IMR-90 (cell line): Measurements from ENCODE around the gene ZNF844. TPM values are rescaled to one million over a fixed set of nuclear protein-coding genes. Genes with fewer than 3 reads are reported as not detected.

ENCODE experiments used
- ATAC-seq: fragments of 200-7000 bp; cut with Tn5 transposase; 2 replicates; pipeline ENCODE4 v1.9.1; 2020; ENCODE audit warnings: low read depth, mild to moderate bottlenecking, moderate library complexity
- BruUV-seq: library from RNA; stranded (reverse); fragments of 400-500 nt; replicated peaks from 2 replicates; lab custom pipeline; 2021; lab: Mats Ljungman, UMichigan
- CTCF ChIA-PET: fragments of 300-600 bp; formaldehyde crosslinking; extraction: SDS; loops from one replicate; lab custom pipeline; 2021; ENCODE audit warnings: antibody characterized with exemption; lab: Yijun Ruan, JAX
- POLR2A ChIA-PET: fragments of 300-600 bp; sonication (Branson Sonifier 250); formaldehyde crosslinking; loops from one replicate; lab custom pipeline; 2022; ENCODE audit warnings: antibody characterized with exemption; ENCODE audit not compliant: unreplicated experiment; lab: Charles Lee
- DNase-seq: peaks from one replicate; pipeline ENCODE4 v3.0.0; 2013
- H2AFZ ChIP-seq: replicated peaks from 2 replicates; pipeline ENCODE3; 2013; ENCODE audit warnings: low read length, mild to moderate bottlenecking; ENCODE audit not compliant: poor library complexity
- H2AK5ac ChIP-seq: 2 replicates; pipeline ENCODE4 v1.6.1; 2013; ENCODE audit warnings: low read depth, low read length, inconsistent platforms
- H2AK9ac ChIP-seq: replicated peaks from 2 replicates; pipeline ENCODE3; 2013; ENCODE audit warnings: mild to moderate bottlenecking, low read depth, low read length, moderate library complexity; ENCODE audit not compliant: poor library complexity
- H2BK120ac ChIP-seq: 2 replicates; pipeline ENCODE4 v1.6.1; 2013; ENCODE audit warnings: low read depth, low read length, inconsistent platforms
- H2BK15ac ChIP-seq: 3 replicates; pipeline ENCODE4 v1.6.1; 2013; ENCODE audit warnings: low read depth, low read length, inconsistent platforms
- H2BK20ac ChIP-seq: 2 replicates; pipeline ENCODE4 v1.6.1; 2013; ENCODE audit warnings: low read depth, mild to moderate bottlenecking, inconsistent platforms, low read length, moderate library complexity
- H2BK5ac ChIP-seq: 2 replicates; pipeline ENCODE4 v1.6.1; 2013; ENCODE audit warnings: mild to moderate bottlenecking, low read depth, low read length, inconsistent platforms; ENCODE audit not compliant: poor library complexity, severe bottlenecking
- H3K14ac ChIP-seq: replicated peaks from 2 replicates; pipeline ENCODE4 v1.6.1; 2013; ENCODE audit warnings: low read depth, low read length, inconsistent platforms
- H3K18ac ChIP-seq: 2 replicates; pipeline ENCODE4 v1.6.1; 2013; ENCODE audit warnings: low read depth, low read length, control low read depth
- H3K23ac ChIP-seq: 2 replicates; pipeline ENCODE4 v1.6.1; 2013; ENCODE audit warnings: low read depth, low read length, inconsistent platforms
- H3K27ac ChIP-seq: 2 replicates; pipeline ENCODE4 v1.5.1; 2013; ENCODE audit warnings: mild to moderate bottlenecking, control low read depth, low read length; ENCODE audit not compliant: insufficient read depth
- H3K27me3 ChIP-seq: 2 replicates; pipeline ENCODE4 v1.6.1; 2013; ENCODE audit warnings: low read length; ENCODE audit not compliant: control insufficient read depth, insufficient read depth
- H3K36me3 ChIP-seq: 2 replicates; pipeline ENCODE4 v1.6.1; 2013; ENCODE audit warnings: low read length, mixed read lengths; ENCODE audit not compliant: control insufficient read depth, insufficient read depth
- H3K4ac ChIP-seq: 2 replicates; pipeline ENCODE4 v1.6.1; 2013; ENCODE audit warnings: low read depth, low read length, inconsistent platforms
- H3K4me1 ChIP-seq: 2 replicates; pipeline ENCODE4 v1.6.1; 2013; ENCODE audit warnings: low read length, mixed read lengths; ENCODE audit not compliant: control insufficient read depth, insufficient read depth
- H3K4me2 ChIP-seq: 2 replicates; pipeline ENCODE4 v1.6.1; 2013; ENCODE audit warnings: low read depth, mild to moderate bottlenecking, control low read depth, low read length, moderate library complexity
- H3K4me3 ChIP-seq: 2 replicates; pipeline ENCODE4 v1.5.1; 2013; ENCODE audit warnings: low read depth, mild to moderate bottlenecking, control low read depth, low read length, moderate library complexity; ENCODE audit not compliant: insufficient read depth
- H3K56ac ChIP-seq: 2 replicates; pipeline ENCODE4 v1.6.1; 2013; ENCODE audit warnings: low read length, inconsistent platforms; ENCODE audit not compliant: insufficient read depth; ENCODE audit errors: extremely low read depth
- H3K79me1 ChIP-seq, 2 experiments: 2 replicates each; pipeline ENCODE4 v1.6.1; 2013; ENCODE audit warnings: low read length in 2 of 2, inconsistent platforms in 1 of 2, low read depth in 1 of 2
- H3K9ac ChIP-seq: 2 replicates; pipeline ENCODE4 v1.6.1; 2013; ENCODE audit warnings: low read depth, low read length, control low read depth
- H3K9me1 ChIP-seq: 2 replicates; pipeline ENCODE4 v1.6.1; 2013; ENCODE audit warnings: low read length, inconsistent platforms; ENCODE audit not compliant: insufficient read depth
- H3K9me3 ChIP-seq: 2 replicates; pipeline ENCODE4 v1.6.1; 2013; ENCODE audit warnings: low read length; ENCODE audit not compliant: control insufficient read depth, insufficient read depth
- H4K20me1 ChIP-seq: 2 replicates; pipeline ENCODE4 v1.6.1; 2013; ENCODE audit warnings: low read length, inconsistent platforms; ENCODE audit not compliant: insufficient read depth
- H4K5ac ChIP-seq: 2 replicates; pipeline ENCODE4 v1.6.1; 2013; ENCODE audit warnings: mild to moderate bottlenecking, low read depth, low read length, control low read depth
- H4K8ac ChIP-seq, 2 experiments: 2 replicates each; pipeline ENCODE4 v1.6.1; 2013; ENCODE audit warnings: low read depth in 2 of 2, low read length in 2 of 2, control low read depth in 1 of 2, inconsistent platforms in 1 of 2
- H4K91ac ChIP-seq: 2 replicates; pipeline ENCODE4 v1.6.1; 2013; ENCODE audit warnings: low read depth, low read length, inconsistent platforms; ENCODE audit not compliant: insufficient read depth
- CEBPB ChIP-seq: IDR thresholded peaks from 2 replicates; pipeline ENCODE4 v1.6.1; 2012; ENCODE audit warnings: low read depth, low read length, improper control_type of control experiment
- CHD1 ChIP-seq: IDR thresholded peaks from 2 replicates; pipeline ENCODE4 v1.6.1; 2012; ENCODE audit warnings: low read depth, low read length, improper control_type of control experiment
- CTCF ChIP-seq: conservative IDR thresholded peaks from 2 replicates; pipeline ENCODE4 v1.5.1; 2012; ENCODE audit warnings: mild to moderate bottlenecking, low read depth, low read length, improper control_type of control experiment
- FOS ChIP-seq: fragments of 150-350 bp; IDR thresholded peaks from 2 replicates; pipeline ENCODE4 v1.6.1; 2016; ENCODE audit warnings: low read depth, low read length
- MAFK ChIP-seq: IDR thresholded peaks from 2 replicates; pipeline ENCODE4 v1.6.1; 2012; ENCODE audit warnings: low read depth, low read length, improper control_type of control experiment
- MAZ ChIP-seq: IDR thresholded peaks from 2 replicates; pipeline ENCODE4 v1.6.1; 2012; ENCODE audit warnings: low read depth, mild to moderate bottlenecking, low read length, improper control_type of control experiment, moderate library complexity, borderline replicate concordance
- MXI1 ChIP-seq: IDR thresholded peaks from 2 replicates; pipeline ENCODE4 v1.6.1; 2012; ENCODE audit warnings: low read depth, mild to moderate bottlenecking, low read length, moderate library complexity, borderline replicate concordance
- POLR2A ChIP-seq: IDR thresholded peaks from 2 replicates; pipeline ENCODE4 v1.6.1; 2012; ENCODE audit warnings: mild to moderate bottlenecking, low read depth, low read length
- RAD21 ChIP-seq: IDR thresholded peaks from 2 replicates; pipeline ENCODE4 v1.6.1; 2012; ENCODE audit warnings: low read length, improper control_type of control experiment
- RCOR1 ChIP-seq: IDR thresholded peaks from 2 replicates; pipeline ENCODE4 v1.6.1; 2012; ENCODE audit warnings: mild to moderate bottlenecking, low read length, improper control_type of control experiment; ENCODE audit not compliant: insufficient replicate concordance
- SMC3 ChIP-seq: fragments of 150-350 bp; IDR thresholded peaks from 2 replicates; pipeline ENCODE4 v1.6.1; 2016; ENCODE audit warnings: low read depth, mild to moderate bottlenecking, antibody characterized with exemption, low read length, moderate library complexity
- WGBS, 2 experiments: methylation state at CpG; one replicate each; pipeline versions ENCODE4 v1.1.5 to v1.1.7; 2013; ENCODE audit warnings: missing lambda C conversion rate in 2 of 2; ENCODE audit not compliant: insufficient read length in 1 of 2; ENCODE audit errors: extremely low coverage in 2 of 2; 5-methylcytosine and 5-hydroxymethylcytosine counted together
- dilution Hi-C: fragments of 300-500 bp; cut with HindIII; formaldehyde crosslinking; loops from one replicate; pipeline ENCODE4 v1.14.3; 2018; ENCODE audit warnings: low sequenced_read_pairs; ENCODE audit not compliant: unreplicated experiment
- in situ Hi-C: fragments of 300-500 bp; cut with MboI; formaldehyde crosslinking; loops from 3 replicates; pipeline ENCODE4 v1.14.3; 2019; ENCODE audit warnings: low sequenced_read_pairs, inconsistent platforms, mixed read lengths
- intact Hi-C: fragments of 100-400 bp; cut with micrococcal nuclease; formaldehyde crosslinking; loops from 2 replicates; pipeline ENCODE4 v1.10.0; 2022
- polyA plus RNA-seq, 3 experiments: library from polyadenylated mRNA; depleted of rRNA; stranded (reverse); fragments of >200 nt; gene quantifications; 2 replicates each; pipeline ENCODE4 v1.2.3, GENCODE V29; 2012; ENCODE audit warnings: low replicate concordance in 1 of 3
- total RNA-seq: library from RNA; depleted of rRNA; stranded (reverse); fragments of >200 nt; gene quantifications from 2 replicates; pipeline ENCODE4 v1.2.3, GENCODE V29; 2012
- TF ChIP-seq, protein P1 (sequence below): fragments of 150-350 bp; IDR thresholded peaks from 2 replicates; pipeline ENCODE4 v1.6.1; 2017; ENCODE audit warnings: mild to moderate bottlenecking, antibody characterized with exemption, low read length, low read depth

Gene ZNF844
- total and polyA plus RNA-seq, 2 of the 4 experiments (the other 2 are of a cell fraction) = 1.6 to 12.0 TPM

DNA sequence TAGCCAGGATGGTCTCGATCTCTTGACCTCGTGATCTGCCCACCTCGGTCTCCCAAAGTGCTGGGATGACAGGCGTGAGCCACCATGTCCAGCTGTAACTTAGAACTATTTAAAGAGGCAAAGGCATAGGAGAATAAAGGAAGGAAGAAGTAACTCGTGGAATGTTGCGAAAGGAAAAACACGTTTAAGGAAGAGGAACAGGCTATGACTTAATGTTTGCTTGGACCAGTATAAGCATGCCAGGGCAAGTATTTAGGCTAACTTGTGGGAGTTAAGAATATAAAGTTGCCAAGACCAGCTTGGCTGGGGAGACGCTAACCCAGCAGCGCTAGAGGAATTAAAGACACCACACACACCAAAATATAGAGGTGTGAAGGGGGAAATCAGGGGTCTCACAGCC lies 33.5 kb downstream of the ZNF844 start:
- no peak overlapping the region for H2BK120ac ChIP-seq
- no peak overlapping the region for H4K5ac ChIP-seq
- no peaks in the 10 kb centered on the region for H4K20me1 ChIP-seq
- intact Hi-C loops (no loop called here), in situ Hi-C loops (no loop called here), dilution Hi-C loops (no loop called here)
- no peak overlapping the region for H3K18ac ChIP-seq
- no peak overlapping the region for H4K91ac ChIP-seq
- H3K23ac ChIP-seq = no peak overlapping the region
- H2BK15ac ChIP-seq = no peak overlapping the region
- no peak overlapping the region for H3K9ac ChIP-seq
- no peak overlapping the region for H2AK9ac ChIP-seq
- H3K56ac ChIP-seq = no peak overlapping the region
- H3K14ac ChIP-seq = no peak overlapping the region
- ATAC-seq = no peak
- 0 out of 2 replicates have a peak, but pooled peaks cover 2% of the 10 kb centered on the region for H3K4me1 ChIP-seq
- no peak overlapping the region for H4K8ac ChIP-seq
- H3K4me2 ChIP-seq = no peak overlapping the region
- H3K4me3 ChIP-seq = no peak overlapping the region
- TF ChIP-seq CTCF (no peak), RAD21 (no peak), POLR2A (no peak), MAFK (no peak), MXI1 (no peak), CEBPB (no peak), CHD1 (no peak), SMC3 (no peak), FOS (no peak), RCOR1 (no peak), MAZ (no peak)
- TF ChIP-seq, protein P1, sequence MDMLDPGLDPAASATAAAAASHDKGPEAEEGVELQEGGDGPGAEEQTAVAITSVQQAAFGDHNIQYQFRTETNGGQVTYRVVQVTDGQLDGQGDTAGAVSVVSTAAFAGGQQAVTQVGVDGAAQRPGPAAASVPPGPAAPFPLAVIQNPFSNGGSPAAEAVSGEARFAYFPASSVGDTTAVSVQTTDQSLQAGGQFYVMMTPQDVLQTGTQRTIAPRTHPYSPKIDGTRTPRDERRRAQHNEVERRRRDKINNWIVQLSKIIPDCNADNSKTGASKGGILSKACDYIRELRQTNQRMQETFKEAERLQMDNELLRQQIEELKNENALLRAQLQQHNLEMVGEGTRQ = no peak
- no peak for DNase-seq
- H3K9me3 ChIP-seq = peaks cover 9% of the 10 kb centered on the region
- H3K4ac ChIP-seq = no peak overlapping the region
- ChIA-PET CTCF (no interaction called here), POLR2A (no interaction called here)
- H3K27me3 ChIP-seq = no peaks in the 10 kb centered on the region
- H2BK20ac ChIP-seq = no peak overlapping the region
- no peak overlapping the region for H2AK5ac ChIP-seq
- H2AFZ ChIP-seq = no peak overlapping the region
- H3K9me1 ChIP-seq = no peaks in the 10 kb centered on the region
- no peak overlapping the region for H2BK5ac ChIP-seq
- no peak overlapping the region for H3K27ac ChIP-seq
- 97% methylated on average over 7 of the region's 9 CpGs; no CpG with 5 or more reads in 1 of the 2 experiments for WGBS, 2 experiments
- no TSS peak for BruUV-seq
- H3K36me3 ChIP-seq = 0 out of 2 replicates have a peak, but pooled peaks cover 3% of the 10 kb centered on the region
- peaks cover 12 to 18% of the 10 kb centered on the region in 2 experiments for H3K79me1 ChIP-seq
